GM10266 (cell line): ENCODE results near the gene INS.

Source experiments
- DNase-seq: peaks from one replicate; pipeline ENCODE4 v3.0.0; 2012; ENCODE audit errors: extremely low spot score
- TF ChIP-seq, protein P1 (sequence below): IDR thresholded peaks from 2 replicates; pipeline ENCODE4 v1.5.1; 2012; ENCODE audit warnings: mild to moderate bottlenecking, low read depth; ENCODE audit not compliant: control insufficient read depth, insufficient read depth; ENCODE audit errors: missing control alignments

The INS gene

GRCh38 chr11:2115308-2115707 lies 45.7 kb downstream of the INS start:
- DNase-seq, result no peak
- TF ChIP-seq, protein P1, sequence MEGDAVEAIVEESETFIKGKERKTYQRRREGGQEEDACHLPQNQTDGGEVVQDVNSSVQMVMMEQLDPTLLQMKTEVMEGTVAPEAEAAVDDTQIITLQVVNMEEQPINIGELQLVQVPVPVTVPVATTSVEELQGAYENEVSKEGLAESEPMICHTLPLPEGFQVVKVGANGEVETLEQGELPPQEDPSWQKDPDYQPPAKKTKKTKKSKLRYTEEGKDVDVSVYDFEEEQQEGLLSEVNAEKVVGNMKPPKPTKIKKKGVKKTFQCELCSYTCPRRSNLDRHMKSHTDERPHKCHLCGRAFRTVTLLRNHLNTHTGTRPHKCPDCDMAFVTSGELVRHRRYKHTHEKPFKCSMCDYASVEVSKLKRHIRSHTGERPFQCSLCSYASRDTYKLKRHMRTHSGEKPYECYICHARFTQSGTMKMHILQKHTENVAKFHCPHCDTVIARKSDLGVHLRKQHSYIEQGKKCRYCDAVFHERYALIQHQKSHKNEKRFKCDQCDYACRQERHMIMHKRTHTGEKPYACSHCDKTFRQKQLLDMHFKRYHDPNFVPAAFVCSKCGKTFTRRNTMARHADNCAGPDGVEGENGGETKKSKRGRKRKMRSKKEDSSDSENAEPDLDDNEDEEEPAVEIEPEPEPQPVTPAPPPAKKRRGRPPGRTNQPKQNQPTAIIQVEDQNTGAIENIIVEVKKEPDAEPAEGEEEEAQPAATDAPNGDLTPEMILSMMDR, result no peak

DNA sequence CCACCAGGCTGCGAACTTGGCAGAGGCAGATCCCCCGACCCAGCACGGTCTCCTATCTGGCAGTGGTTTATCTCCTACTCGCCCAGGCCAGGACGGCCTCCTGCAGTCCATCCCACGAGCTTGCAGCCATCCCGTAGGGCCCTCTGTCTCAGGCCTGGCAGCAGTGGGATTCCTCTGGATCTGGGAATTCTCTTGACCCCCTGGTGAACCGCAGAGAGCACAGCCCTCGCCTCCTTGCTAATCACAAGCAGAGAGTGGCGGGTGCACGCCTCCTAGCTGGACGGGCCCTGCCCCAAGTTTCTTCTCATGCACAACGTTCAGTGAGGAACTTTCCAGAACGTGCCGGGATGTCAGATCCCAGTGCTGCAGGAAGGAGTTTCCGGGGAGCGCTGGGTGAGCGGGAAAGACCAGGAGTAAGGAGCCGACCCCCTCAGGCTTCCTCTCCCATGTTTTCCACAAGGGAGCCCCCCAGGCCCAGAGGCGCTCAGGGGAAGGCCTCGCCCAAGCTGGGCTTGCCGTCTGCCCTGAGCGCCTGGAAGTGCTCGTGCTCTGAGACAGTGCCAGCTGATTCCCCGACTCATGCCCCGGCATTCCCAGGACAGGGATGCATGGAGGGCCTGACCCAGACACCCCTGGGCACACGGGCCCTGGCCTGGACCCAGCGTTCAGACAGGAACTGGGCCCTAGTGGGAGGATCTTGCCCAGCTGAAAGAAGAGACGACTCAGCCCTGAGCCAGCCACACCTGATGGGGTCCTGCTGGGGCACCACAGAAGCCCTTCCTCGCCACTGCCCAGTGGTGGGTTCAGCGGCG lies 46.4 kb downstream of the INS start:
- no peak for DNase-seq
- TF ChIP-seq, protein P1, result no peak

- DNase-seq, result no peak
- TF ChIP-seq, protein P1, result no peak
These were observed 47.2 kb downstream of the INS start for GRCh38 chr11:2113776-2114175.

DNA sequence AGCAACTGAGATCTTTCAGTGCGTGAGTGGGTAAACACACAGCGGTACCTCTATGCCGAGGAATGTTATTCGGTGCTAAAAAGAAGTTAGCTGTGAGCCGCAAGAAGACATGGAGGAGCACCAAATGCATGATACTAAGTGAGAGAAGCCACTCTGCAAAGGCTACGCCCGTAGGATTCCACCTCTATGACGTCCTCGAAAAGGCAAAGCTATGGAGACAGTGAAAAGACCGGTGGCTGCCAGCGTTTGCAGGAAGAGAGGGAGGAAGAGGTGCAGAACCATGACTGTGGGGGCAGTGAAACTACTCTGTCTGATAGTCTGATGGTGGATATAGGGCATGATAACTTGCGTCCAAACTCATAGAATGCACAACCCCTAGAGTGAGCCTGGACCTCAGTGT lies 50.5 kb downstream of the INS start:
- no peak for DNase-seq
- TF ChIP-seq, protein P1, result no peak
